Naive thymus-derived CD8-positive, alpha-beta T cell (primary cell): Measurements from ENCODE around the gene EIF2B4. TPM values are rescaled to one million over a fixed set of nuclear protein-coding genes. Genes with fewer than 3 reads are reported as not detected.
"Not testable (repeated sequence)": the region's sequence is repeated elsewhere in the genome, so short reads cannot be mapped to it uniquely, and the experiment has no call there.

ENCODE experiments used
- ATAC-seq, 2 donors: fragments of 150-1000 bp; cut with Tn5 transposase in 1 of 2; sonication (Bioruptor Pico), chemical (Tn5 transposase) in 1 of 2; 1 replicate in 1 of 2; 2 replicates in 1 of 2; pipeline ENCODE4 v1.10.0; 2021; ENCODE audit warnings: mild to moderate bottlenecking in 2 of 2, moderate library complexity in 2 of 2
- POLR2A ChIA-PET: fragments of 350-600 bp; sonication (Branson Sonifier 250); formaldehyde crosslinking; loops from one replicate; lab custom pipeline; 2021; ENCODE audit warnings: antibody characterized with exemption; lab: Charles Lee
- DNase-seq, 10 donors: peaks; one replicate each; pipeline versions ENCODE4 v3.0.0 to v3.0.0-alpha.2; 2020 to 2022
- H3K27ac Mint-ChIP-seq, 10 donors: one replicate each; pipeline ENCODE4 v1.8.0; 2020 to 2022; ENCODE audit warnings: mild to moderate bottlenecking in 10 of 10, mixed read lengths in 10 of 10, moderate library complexity in 4 of 10, inconsistent platforms in 1 of 10
- H3K27me3 Mint-ChIP-seq, 5 donors: one replicate each; pipeline ENCODE4 v1.8.0; 2021 to 2022; ENCODE audit warnings: mixed read lengths in 5 of 5
- H3K36me3 Mint-ChIP-seq, 3 donors: one replicate each; pipeline ENCODE4 v1.8.0; 2020 to 2022; ENCODE audit warnings: mixed read lengths in 3 of 3, mild to moderate bottlenecking in 2 of 3, inconsistent platforms in 1 of 3
- H3K4me1 Mint-ChIP-seq, 4 donors: one replicate each; pipeline ENCODE4 v1.8.0; 2021 to 2022; ENCODE audit warnings: mixed read lengths in 4 of 4
- H3K4me3 Mint-ChIP-seq, 10 donors: one replicate each; pipeline ENCODE4 v1.8.0; 2020 to 2022; ENCODE audit warnings: mild to moderate bottlenecking in 10 of 10, mixed read lengths in 10 of 10, moderate library complexity in 6 of 10, inconsistent platforms in 1 of 10
- H3K9me3 Mint-ChIP-seq, 9 donors: one replicate each; pipeline ENCODE4 v1.8.0; 2020 to 2022; ENCODE audit warnings: mixed read lengths in 9 of 9, mild to moderate bottlenecking in 3 of 9, inconsistent platforms in 1 of 9, moderate library complexity in 1 of 9
- polyA plus RNA-seq, 3 donors: library from polyadenylated mRNA; unstranded; fragments of 300-500 nt; fragmentation: Illumina TruSeq; gene quantifications; one replicate each; pipeline ENCODE4 v1.2.3, GENCODE V29; 2021
- total RNA-seq, 8 experiments: library from RNA in 2 of 8; stranded (reverse) in 2 of 8; gene quantifications; one replicate each; pipeline ENCODE4 v1.2.3 and lab custom pipeline; 2021 to 2026

Gene EIF2B4
- total and polyA plus RNA-seq, 5 experiments from 2014 or later, result 26.4 to 55.5 (median 41.2) TPM

DNA sequence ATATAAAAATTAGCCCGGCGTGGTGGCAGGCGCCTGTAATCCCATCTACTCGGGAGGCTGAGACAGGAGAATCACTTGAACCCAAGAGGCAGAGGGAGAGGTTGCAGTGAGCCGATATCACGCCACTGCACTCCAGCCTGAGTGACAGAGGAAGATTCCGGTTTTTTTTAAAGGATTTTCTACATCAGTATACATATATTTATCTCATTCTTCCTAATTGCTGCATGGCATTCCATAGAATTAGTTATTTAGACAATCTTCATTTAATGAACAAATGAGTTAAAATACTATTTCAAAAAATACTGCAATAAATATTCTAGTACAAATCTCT, 15.6 kb downstream of the EIF2B4 start:
- Mint-ChIP-seq H3K9me3 (no peaks in the 10 kb centered on the region), H3K4me1 (peaks cover 21 to 78% (median 65%) of the 10 kb centered on the region in 4 donors), H3K27me3 (no peaks in the 10 kb centered on the region), H3K27ac (peak overlapping the region in 3 of 10 donors; percentile 27 to 60 (median 55)), H3K4me3 (peak overlapping the region in 9 of 10 donors; percentile 28 to 99 (median 64)), H3K36me3 (peaks cover 0 to 7% (median 2%) of the 10 kb centered on the region in 3 donors)
- POLR2A ChIA-PET, result interaction anchor here (0.6 to 1.8 kb wide), 3 partner anchors 15 to 228 kb away, joined by 5 to 6 read pairs (median 6); no protein-coding TSS in a partner anchor
- no peak for DNase-seq
- no peak for ATAC-seq

DNA sequence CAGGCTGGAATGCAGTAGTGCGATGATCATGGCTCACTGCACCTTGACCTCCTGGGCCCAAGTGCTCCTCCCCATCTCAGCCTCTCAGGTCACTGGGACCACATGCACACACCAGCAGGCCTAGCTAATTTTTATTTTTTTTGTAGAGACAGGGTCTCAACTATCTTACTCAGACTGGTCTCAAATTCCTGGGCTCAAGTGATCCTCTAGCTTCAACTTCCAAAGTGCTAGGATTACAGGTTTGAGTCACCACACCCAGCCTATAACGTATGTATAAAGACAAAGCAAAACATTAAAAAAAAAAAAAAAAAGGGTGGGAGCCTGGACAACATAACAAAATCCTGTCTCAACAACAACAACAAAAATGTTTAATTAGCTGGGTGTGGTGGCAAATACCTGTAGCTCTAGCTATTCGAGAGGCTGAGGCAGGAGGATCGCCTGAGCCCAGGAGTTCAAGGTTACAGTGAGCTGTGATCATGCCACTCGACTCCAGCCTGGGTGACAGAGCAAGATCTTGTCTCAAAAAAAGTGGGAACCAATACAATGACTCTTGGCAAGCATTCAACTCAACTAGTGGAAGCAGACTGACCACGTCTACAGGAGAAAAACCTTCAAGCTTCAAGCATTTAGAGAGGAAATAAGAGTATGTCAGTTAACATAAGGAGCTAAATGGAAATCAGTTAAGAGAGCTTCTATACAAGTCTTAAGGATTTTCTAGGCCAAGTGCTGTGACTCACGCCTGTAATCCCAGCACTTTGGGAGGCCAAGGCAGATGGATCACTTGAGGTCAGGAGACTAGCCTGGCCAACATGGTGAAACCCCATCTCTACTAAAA, 16.2 kb downstream of the EIF2B4 start:
- Mint-ChIP-seq H3K9me3 (no peaks in the 10 kb centered on the region), H3K27ac (peak overlapping the region in 7 of 10 donors; percentile 31 to 83 (median 62)), H3K4me3 (peak overlapping the region in 8 of 10 donors; percentile 33 to 69 (median 55)), H3K27me3 (no peaks in the 10 kb centered on the region), H3K4me1 (peaks cover 23 to 81% (median 69%) of the 10 kb centered on the region in 4 donors), H3K36me3 (peaks cover 0 to 11% (median 2%) of the 10 kb centered on the region in 3 donors)
- DNase-seq, result no peak
- ATAC-seq, result no peak
- POLR2A ChIA-PET, result interaction anchor here (0.6 to 1.8 kb wide), 5 partner anchors 10 to 227 kb away, joined by 3 to 6 read pairs (median 5); no protein-coding TSS in a partner anchor

DNA sequence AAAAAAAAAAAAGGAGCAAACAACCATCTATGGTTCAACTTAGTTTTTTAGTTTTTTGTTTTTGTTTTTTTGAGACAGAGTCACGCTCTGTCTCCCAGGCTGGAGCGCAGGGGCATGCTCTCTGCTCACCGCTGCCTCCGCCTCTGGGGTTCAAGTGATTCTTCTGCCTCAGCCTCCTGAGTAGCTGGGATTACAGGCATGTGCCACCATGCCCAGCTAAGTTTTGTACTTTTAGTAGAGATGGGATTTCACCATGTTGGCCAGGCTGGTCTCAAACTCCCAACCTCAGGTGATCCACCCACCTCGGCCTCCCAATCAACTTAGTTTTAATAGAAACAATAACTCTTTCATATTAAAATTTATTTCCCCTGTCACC, 16.8 kb downstream of the EIF2B4 start:
- peaks cover 23 to 77% (median 66%) of the 10 kb centered on the region in 4 donors for H3K4me1 Mint-ChIP-seq

DNA sequence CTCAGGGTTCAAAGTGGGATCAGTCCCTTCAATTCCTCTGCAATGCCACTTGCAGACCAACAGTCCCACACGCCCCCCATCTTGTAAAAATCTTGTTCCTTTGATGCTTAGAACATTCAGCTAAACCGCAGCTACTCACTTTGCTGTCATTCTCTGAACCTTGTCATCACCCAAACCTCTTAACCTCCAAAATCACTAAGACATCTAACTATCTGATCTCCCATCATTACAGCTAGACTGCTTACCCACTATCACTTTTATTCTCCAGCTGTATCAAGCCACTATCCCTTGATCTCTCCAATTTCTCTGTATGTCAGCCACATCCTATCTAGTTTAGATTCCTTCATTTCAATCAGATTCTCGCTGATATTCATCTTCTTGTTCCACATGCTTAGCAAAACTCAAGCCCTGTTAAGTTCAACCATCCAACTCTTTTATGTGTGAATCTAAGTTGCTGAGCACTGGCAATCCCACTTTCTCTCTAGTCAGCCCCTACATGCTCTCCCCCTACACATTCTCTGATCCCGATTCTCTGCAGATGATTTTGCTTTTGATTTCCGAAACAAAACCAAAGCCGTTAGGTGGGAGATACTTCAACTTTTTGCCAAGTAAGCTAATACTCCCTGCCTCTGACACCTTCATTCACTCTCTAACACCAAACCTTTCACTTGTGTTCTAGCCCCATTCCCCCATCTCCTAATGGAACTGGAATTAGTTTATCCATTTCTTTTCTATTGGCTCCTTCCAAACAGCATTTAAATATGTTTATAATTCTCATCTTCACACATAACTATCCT, 18.1 kb downstream of the EIF2B4 start:
- Mint-ChIP-seq H3K27me3 (no peaks in the 10 kb centered on the region), H3K4me1 (peaks cover 24 to 74% (median 64%) of the 10 kb centered on the region in 4 donors), H3K27ac (peak overlapping the region; percentile 7 to 85 (median 64)), H3K36me3 (peaks cover 0 to 22% (median 0%) of the 10 kb centered on the region in 3 donors), H3K4me3 (peak overlapping the region in 9 of 10 donors; percentile 12 to 59 (median 31)), H3K9me3 (no peaks in the 10 kb centered on the region)
- POLR2A ChIA-PET, result interaction anchor here (0.6 to 1.7 kb wide), 5 partner anchors 14 to 77 kb away, joined by 3 to 5 read pairs (median 3); partner anchors contain the start of genes MPV17 and NRBP1
- ATAC-seq (peak in 1 of 2 donors; percentile 36), DNase-seq (peak in 4 of 10 donors; percentile 21 to 64 (median 46))

More for the DNA sequence above, 16.8 kb downstream of the EIF2B4 start:
- Mint-ChIP-seq H3K4me3 (peak overlapping the region in 5 of 10 donors; percentile 14 to 65 (median 33)), H3K36me3 (peaks cover 0 to 11% (median 0%) of the 10 kb centered on the region in 3 donors), H3K27ac (peak overlapping the region in 5 of 10 donors; percentile 31 to 83 (median 71))
- POLR2A ChIA-PET, result interaction anchor here (0.7 to 1.8 kb wide), 2 partner anchors 10 to 16 kb away, joined by 5 to 6 read pairs; no protein-coding TSS in a partner anchor
- H3K27me3 Mint-ChIP-seq, DNase-seq, ATAC-seq, H3K9me3 Mint-ChIP-seq: not testable (repeated sequence)

DNA sequence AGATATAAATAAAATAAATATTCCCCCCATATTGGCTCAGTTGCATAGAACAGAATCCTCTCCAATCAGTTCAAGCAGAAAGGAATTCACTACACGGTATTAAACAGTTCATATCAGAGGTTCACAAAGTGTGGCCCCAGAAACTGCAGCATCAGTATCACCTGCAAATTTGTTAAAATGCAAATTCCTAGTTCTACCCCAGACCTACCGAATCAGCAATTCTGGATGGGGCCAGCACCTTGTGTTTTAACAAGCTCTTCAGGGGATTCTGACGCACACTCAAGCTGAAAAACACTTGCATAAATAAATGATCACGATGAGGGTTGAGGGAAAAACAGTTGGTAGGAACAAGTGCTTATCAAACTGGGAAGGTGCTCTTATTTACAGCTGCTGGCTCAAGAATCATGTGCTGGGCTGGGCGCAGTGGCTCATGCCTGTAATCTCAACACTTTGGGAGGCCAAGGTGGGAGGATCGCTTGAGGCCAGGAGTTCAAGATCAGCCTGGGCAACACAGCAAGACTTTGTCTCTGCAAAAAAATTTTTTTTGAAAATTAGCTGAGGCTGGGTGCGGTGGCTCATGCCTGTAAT, 19.9 kb downstream of the EIF2B4 start:
- H3K4me3 Mint-ChIP-seq, result peak overlapping the region in 1 of 10 donors; percentile 34
- no peak overlapping the region for H3K27ac Mint-ChIP-seq
- ATAC-seq (no peak), DNase-seq (no peak)
- H3K9me3 Mint-ChIP-seq, result no peaks in the 10 kb centered on the region
- H3K4me1 Mint-ChIP-seq, result peaks cover 23 to 67% (median 57%) of the 10 kb centered on the region in 4 donors
- H3K36me3 Mint-ChIP-seq, result peaks cover 0 to 29% (median 0%) of the 10 kb centered on the region in 3 donors
- POLR2A ChIA-PET, result interaction anchor here (0.7 kb wide), 1 partner anchor 78 kb away, joined by 3 read pairs; no protein-coding TSS in a partner anchor
- no peaks in the 10 kb centered on the region for H3K27me3 Mint-ChIP-seq

DNA sequence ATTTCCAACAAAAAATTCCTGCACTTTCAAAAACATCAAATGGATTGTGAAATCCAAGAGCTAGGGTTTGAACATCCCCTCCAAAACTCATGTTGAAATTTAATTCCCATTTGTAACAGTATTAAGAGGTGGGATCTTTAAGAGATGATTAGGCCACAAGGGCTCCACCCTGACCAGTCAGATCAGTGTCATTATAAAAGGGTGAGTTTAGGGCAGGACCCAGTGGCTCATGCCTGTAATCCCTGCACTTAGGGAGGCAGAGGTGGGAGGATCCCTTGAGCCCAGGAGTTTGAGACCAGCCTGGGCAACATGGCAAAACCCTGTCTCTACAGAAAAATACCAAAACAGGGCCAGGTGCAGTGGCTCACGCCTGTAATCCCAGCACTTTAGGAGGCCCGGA, 22.5 kb downstream of the EIF2B4 start:
- Mint-ChIP-seq H3K9me3 (no peaks in the 10 kb centered on the region), H3K27me3 (no peaks in the 10 kb centered on the region), H3K27ac (no peak overlapping the region), H3K4me1 (peaks cover 23 to 51% (median 39%) of the 10 kb centered on the region in 4 donors), H3K36me3 (peaks cover 0 to 36% (median 0%) of the 10 kb centered on the region in 3 donors), H3K4me3 (no peak overlapping the region)
- DNase-seq (no peak), ATAC-seq (no peak)
- POLR2A ChIA-PET, result no interaction called here

DNA sequence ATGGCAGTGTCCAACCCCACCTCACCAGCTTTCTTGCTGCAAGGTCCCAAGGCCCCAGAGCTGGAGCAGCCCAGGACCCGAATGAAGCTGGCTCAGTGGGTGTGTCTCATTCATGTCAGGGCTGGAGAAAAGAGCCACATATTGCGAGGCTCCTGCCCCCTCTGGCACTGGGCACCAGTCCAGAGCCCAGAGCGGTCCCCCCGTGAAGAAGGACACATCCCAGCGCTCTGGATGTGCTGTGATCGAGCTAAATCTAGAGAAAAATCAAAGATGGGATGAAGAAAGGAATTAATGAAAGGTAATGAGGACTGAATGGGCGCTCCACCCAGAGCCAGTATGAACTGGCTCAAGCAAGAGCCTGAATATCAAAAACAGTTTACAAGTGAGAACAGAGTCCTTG, 34.0 kb downstream of the EIF2B4 start:
- no peak overlapping the region for H3K27ac Mint-ChIP-seq
- peaks cover 0 to 5% (median 2%) of the 10 kb centered on the region in 4 donors for H3K4me1 Mint-ChIP-seq
- no peak for ATAC-seq
- POLR2A ChIA-PET, result interaction anchor here (1.1 kb wide), 1 partner anchor 12 kb away, joined by 4 read pairs; no protein-coding TSS in a partner anchor
- no peaks in the 10 kb centered on the region for H3K27me3 Mint-ChIP-seq
- no peak for DNase-seq
- no peaks in the 10 kb centered on the region for H3K9me3 Mint-ChIP-seq
- H3K36me3 Mint-ChIP-seq, result peaks cover 0 to 82% (median 26%) of the 10 kb centered on the region in 3 donors
- no peak overlapping the region for H3K4me3 Mint-ChIP-seq

DNA sequence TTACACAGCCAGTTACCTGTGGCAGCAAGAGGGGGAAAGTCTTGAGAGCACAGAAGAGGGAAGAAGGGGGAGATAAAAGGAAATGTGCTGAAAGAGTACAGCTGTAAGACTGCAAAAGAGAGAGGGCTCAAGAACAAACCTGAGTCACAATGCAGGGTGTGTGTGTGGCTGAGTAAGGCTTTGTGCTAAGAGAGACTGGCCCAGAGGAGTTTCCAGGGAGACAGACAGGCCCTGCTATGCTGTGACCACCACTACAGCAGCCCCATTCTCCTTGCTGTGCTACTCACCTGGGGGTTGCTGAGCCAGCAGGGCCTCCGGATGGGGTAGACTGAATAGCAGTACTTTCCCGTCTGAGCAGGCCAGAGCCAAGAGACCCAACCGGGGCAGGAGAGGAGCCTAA, 34.8 kb downstream of the EIF2B4 start:
- Mint-ChIP-seq H3K4me1 (peaks cover 0 to 5% (median under 1%) of the 10 kb centered on the region in 4 donors), H3K27ac (peak overlapping the region in 4 of 10 donors; percentile 8 to 88 (median 50))

DNA sequence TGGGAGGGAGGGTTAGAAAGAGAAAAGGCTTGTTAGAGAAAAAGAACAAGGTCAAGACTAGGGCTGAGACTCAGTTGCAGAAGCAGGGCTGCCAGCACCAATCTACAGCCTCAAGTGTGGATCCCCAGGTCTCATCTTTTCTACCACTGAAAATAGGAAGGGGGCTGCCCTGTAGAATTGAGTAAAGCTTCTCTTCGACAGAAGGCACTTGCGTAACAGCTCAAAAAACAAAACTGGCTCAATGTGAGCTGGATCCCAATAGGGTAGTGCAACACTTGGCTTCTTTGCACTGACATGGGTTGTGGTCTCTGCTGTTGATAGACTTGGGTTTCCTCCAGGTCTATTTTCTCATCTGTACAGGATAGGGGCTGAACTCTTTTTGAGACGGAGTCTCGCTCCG, 45.4 kb downstream of the EIF2B4 start:
- Mint-ChIP-seq H3K4me3 (peak overlapping the region; percentile 2 to 98 (median 63)), H3K27me3 (no peaks in the 10 kb centered on the region), H3K27ac (peak overlapping the region in 9 of 10 donors; percentile 24 to 100 (median 86)), H3K4me1 (peaks cover 12 to 32% (median 31%) of the 10 kb centered on the region in 4 donors), H3K9me3 (no peaks in the 10 kb centered on the region), H3K36me3 (peaks cover 6 to 39% (median 19%) of the 10 kb centered on the region in 3 donors)
- ATAC-seq, result no peak
- no peak for DNase-seq
- POLR2A ChIA-PET, result interaction anchor here (1.3 kb wide), 1 partner anchor 12 kb away, joined by 4 read pairs; no protein-coding TSS in a partner anchor

More for the DNA sequence above, 34.8 kb downstream of the EIF2B4 start:
- POLR2A ChIA-PET, result no interaction called here
- Mint-ChIP-seq H3K4me3 (no peak overlapping the region), H3K9me3 (no peaks in the 10 kb centered on the region), H3K36me3 (peaks cover 0 to 81% (median 22%) of the 10 kb centered on the region in 3 donors), H3K27me3 (no peaks in the 10 kb centered on the region)
- DNase-seq (no peak), ATAC-seq (no peak)

DNA sequence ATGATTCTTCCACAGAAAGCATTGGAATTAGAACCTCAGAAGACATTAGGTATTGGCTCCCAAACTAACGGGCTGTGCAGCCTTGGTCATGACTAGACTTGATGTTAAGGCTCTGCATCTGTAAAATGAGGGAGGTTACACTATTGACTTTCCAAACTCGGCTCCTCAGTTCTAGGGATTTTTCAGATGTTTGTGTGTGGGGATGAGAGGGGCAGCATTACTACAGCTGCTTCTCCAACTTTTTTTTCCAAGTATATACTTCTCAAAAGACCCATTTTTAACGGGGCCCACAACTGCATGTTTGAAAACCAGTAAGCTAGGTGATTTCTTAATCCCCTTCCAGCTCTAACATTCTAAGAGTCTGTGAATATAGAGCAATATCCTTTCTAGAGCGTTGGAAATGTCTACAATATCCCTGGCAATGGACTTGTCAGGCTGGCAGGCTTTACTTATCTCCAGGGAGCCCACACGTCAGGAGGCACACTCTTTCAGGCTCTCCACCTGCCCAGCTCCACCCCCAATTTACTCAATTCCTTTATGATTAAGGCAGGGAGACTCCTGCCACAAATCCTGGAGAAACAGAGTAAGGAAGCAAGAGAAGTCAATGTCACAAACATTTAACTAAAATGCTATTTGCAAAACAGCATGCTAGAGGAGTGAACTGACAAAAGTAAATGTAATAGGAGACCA, 46.4 kb downstream of the EIF2B4 start:
- POLR2A ChIA-PET, result interaction anchor here (0.8 to 2.7 kb wide), 14 partner anchors 8 to 340 kb away, joined by 3 to 30 read pairs (median 4); partner anchors contain the start of genes EIF2B4, GTF3C2, PPM1G and SLC4A1AP
- Mint-ChIP-seq H3K4me1 (peaks cover 12 to 32% (median 31%) of the 10 kb centered on the region in 4 donors), H3K36me3 (peaks cover 6 to 32% (median 19%) of the 10 kb centered on the region in 3 donors), H3K9me3 (no peaks in the 10 kb centered on the region), H3K4me3 (peak overlapping the region; percentile 91 to 100 (median 98)), H3K27ac (peak overlapping the region; percentile 97 to 100 (median 99)), H3K27me3 (no peaks in the 10 kb centered on the region)
- no peak for DNase-seq
- no peak for ATAC-seq
